MG63 (cell line): ENCODE results near the gene ITPR1. TPM values are rescaled to one million over a fixed set of nuclear protein-coding genes. Genes with fewer than 3 reads are reported as not detected.

Source experiments
- DNase-seq: peaks from one replicate; pipeline ENCODE4 v3.0.0-alpha.2; 2020
- H3K27me3 ChIP-seq: fragments of 250-450 bp; sonication (Bioruptor Pico); 2 replicates; pipeline ENCODE4 v1.5.1; 2020; ENCODE audit warnings: mild to moderate bottlenecking, moderate library complexity
- H3K36me3 ChIP-seq: fragments of 250-450 bp; sonication (Bioruptor Pico); 2 replicates; pipeline ENCODE4 v1.5.1; 2020; ENCODE audit warnings: mild to moderate bottlenecking, moderate library complexity
- H3K4me3 ChIP-seq: fragments of 250-450 bp; sonication (Bioruptor Pico); 2 replicates; pipeline ENCODE4 v1.5.1; 2020; ENCODE audit warnings: mild to moderate bottlenecking, moderate library complexity
- H3K9me3 ChIP-seq: fragments of 250-450 bp; sonication (Bioruptor Pico); 2 replicates; pipeline ENCODE4 v1.5.1; 2020; ENCODE audit warnings: mild to moderate bottlenecking, moderate library complexity
- total RNA-seq: library from RNA; depleted of rRNA; stranded (reverse); fragments of >200 nt; shearing (Covaris generic); gene quantifications from 2 replicates; pipeline ENCODE4 v1.2.3, GENCODE V29; 2014; ENCODE audit warnings: low replicate concordance

ITPR1 gene
- total RNA-seq, 1 experiment from 2014 or later = 1.7 TPM

GRCh38 chr3:4807381-4808280 is 314.5 kb downstream of the ITPR1 start:
- H3K36me3 ChIP-seq = no peaks in the 10 kb centered on the region
- H3K9me3 ChIP-seq = no peaks in the 10 kb centered on the region
- H3K27me3 ChIP-seq = no peaks in the 10 kb centered on the region
- DNase-seq = no peak
- no peak overlapping the region for H3K4me3 ChIP-seq

- H3K36me3 ChIP-seq = no peaks in the 10 kb centered on the region
- no peaks in the 10 kb centered on the region for H3K27me3 ChIP-seq
- H3K9me3 ChIP-seq = no peaks in the 10 kb centered on the region
- no peak overlapping the region for H3K4me3 ChIP-seq
- no peak for DNase-seq
Observed at GRCh38 chr3:4808637-4809036, 315.5 kb downstream of the ITPR1 start.

GRCh38 chr3:4809922-4810321 is 316.8 kb downstream of the ITPR1 start:
- Histone ChIP-seq H3K36me3 (no peaks in the 10 kb centered on the region), H3K27me3 (no peaks in the 10 kb centered on the region), H3K9me3 (no peaks in the 10 kb centered on the region), H3K4me3 (no peak overlapping the region)
- DNase-seq = no peak

GRCh38 chr3:4812591-4812990 is 319.4 kb downstream of the ITPR1 start:
- Histone ChIP-seq H3K4me3 (no peak overlapping the region), H3K36me3 (no peaks in the 10 kb centered on the region), H3K9me3 (no peaks in the 10 kb centered on the region), H3K27me3 (no peaks in the 10 kb centered on the region)
- no peak for DNase-seq

GRCh38 chr3:4813909-4814304 is 320.8 kb downstream of the ITPR1 start:
- Histone ChIP-seq H3K9me3 (no peaks in the 10 kb centered on the region), H3K27me3 (no peaks in the 10 kb centered on the region), H3K4me3 (no peak overlapping the region), H3K36me3 (no peaks in the 10 kb centered on the region)
- no peak for DNase-seq

- DNase-seq = no peak
- Histone ChIP-seq H3K27me3 (no peaks in the 10 kb centered on the region), H3K4me3 (no peak overlapping the region), H3K36me3 (no peaks in the 10 kb centered on the region), H3K9me3 (no peaks in the 10 kb centered on the region)
Observed at GRCh38 chr3:4814305-4814903, 321.3 kb downstream of the ITPR1 start.

GRCh38 chr3:4814904-4815574 is 321.9 kb downstream of the ITPR1 start:
- Histone ChIP-seq H3K27me3 (no peaks in the 10 kb centered on the region), H3K36me3 (no peaks in the 10 kb centered on the region), H3K9me3 (no peaks in the 10 kb centered on the region), H3K4me3 (no peak overlapping the region)
- DNase-seq = no peak

GRCh38 chr3:4816306-4816705 is 323.2 kb downstream of the ITPR1 start:
- H3K36me3 ChIP-seq = no peaks in the 10 kb centered on the region
- DNase-seq = no peak
- H3K27me3 ChIP-seq = no peaks in the 10 kb centered on the region
- H3K9me3 ChIP-seq = no peaks in the 10 kb centered on the region
- no peak overlapping the region for H3K4me3 ChIP-seq

- no peaks in the 10 kb centered on the region for H3K27me3 ChIP-seq
- H3K36me3 ChIP-seq = no peaks in the 10 kb centered on the region
- no peak for DNase-seq
- H3K4me3 ChIP-seq = no peak overlapping the region
- H3K9me3 ChIP-seq = no peaks in the 10 kb centered on the region
Observed at GRCh38 chr3:4816718-4817117, 323.6 kb downstream of the ITPR1 start.

- Histone ChIP-seq H3K36me3 (no peaks in the 10 kb centered on the region), H3K4me3 (no peak overlapping the region), H3K27me3 (no peaks in the 10 kb centered on the region), H3K9me3 (no peaks in the 10 kb centered on the region)
- no peak for DNase-seq
Observed at GRCh38 chr3:4817128-4817527, 324.0 kb downstream of the ITPR1 start.

- Histone ChIP-seq H3K36me3 (no peaks in the 10 kb centered on the region), H3K27me3 (no peaks in the 10 kb centered on the region), H3K9me3 (no peaks in the 10 kb centered on the region), H3K4me3 (no peak overlapping the region)
- no peak for DNase-seq
Observed at GRCh38 chr3:4818164-4818563, 325.0 kb downstream of the ITPR1 start.

- no peak for DNase-seq
- H3K4me3 ChIP-seq = no peak overlapping the region
- H3K36me3 ChIP-seq = no peaks in the 10 kb centered on the region
Observed at GRCh38 chr3:4818986-4819693, 326.0 kb downstream of the ITPR1 start.

GRCh38 chr3:4819746-4820145 is 326.6 kb downstream of the ITPR1 start:
- Histone ChIP-seq H3K36me3 (no peaks in the 10 kb centered on the region), H3K9me3 (no peaks in the 10 kb centered on the region), H3K27me3 (no peaks in the 10 kb centered on the region), H3K4me3 (no peak overlapping the region)
- no peak for DNase-seq

More at GRCh38 chr3:4818986-4819693, 326.0 kb downstream of the ITPR1 start:
- H3K9me3 ChIP-seq = no peaks in the 10 kb centered on the region
- no peaks in the 10 kb centered on the region for H3K27me3 ChIP-seq

- no peaks in the 10 kb centered on the region for H3K9me3 ChIP-seq
- H3K4me3 ChIP-seq = no peak overlapping the region
- no peaks in the 10 kb centered on the region for H3K27me3 ChIP-seq
- H3K36me3 ChIP-seq = no peaks in the 10 kb centered on the region
- no peak for DNase-seq
Observed at GRCh38 chr3:4820296-4821121, 327.4 kb downstream of the ITPR1 start.

- no peak overlapping the region for H3K4me3 ChIP-seq
- H3K27me3 ChIP-seq = no peaks in the 10 kb centered on the region
- no peaks in the 10 kb centered on the region for H3K36me3 ChIP-seq
- DNase-seq = no peak
- no peaks in the 10 kb centered on the region for H3K9me3 ChIP-seq
Observed at GRCh38 chr3:4821338-4821737, 328.2 kb downstream of the ITPR1 start.

GRCh38 chr3:4821975-4822374 is 328.8 kb downstream of the ITPR1 start:
- H3K4me3 ChIP-seq = no peak overlapping the region
- H3K27me3 ChIP-seq = no peaks in the 10 kb centered on the region
- no peak for DNase-seq
- H3K9me3 ChIP-seq = no peaks in the 10 kb centered on the region
- no peaks in the 10 kb centered on the region for H3K36me3 ChIP-seq
